HCT116 (cell line): ENCODE results near the gene DNM2. TPM values are rescaled to one million over a fixed set of nuclear protein-coding genes. Genes with fewer than 3 reads are reported as not detected.
A peak's percentile ranks its signal among the peaks of the same experiment; 100 is the strongest.
"Not testable (repeated sequence)": the region's sequence is repeated elsewhere in the genome, so short reads cannot be mapped to it uniquely, and the experiment has no call there.

ENCODE experiments used
- ATAC-seq: fragments of 200-7000 bp; cut with Tn5 transposase; 2 replicates; pipeline ENCODE4 v1.9.1; 2020; ENCODE audit warnings: mild to moderate bottlenecking, moderate library complexity
- BruUV-seq: library from RNA; stranded (reverse); fragments of 400-500 nt; replicated peaks from 2 replicates; lab custom pipeline; 2021; lab: Mats Ljungman, UMichigan
- CTCF ChIA-PET: fragments of 300-600 bp; sonication (Branson Sonifier 250); formaldehyde crosslinking; loops from one replicate; lab custom pipeline; 2021; ENCODE audit warnings: antibody characterized with exemption; lab: Charles Lee
- POLR2A ChIA-PET: fragments of 300-600, 350-600 bp; sonication (Branson Sonifier 250); formaldehyde crosslinking; loops from one replicate; lab custom pipeline; 2021; ENCODE audit warnings: antibody characterized with exemption; lab: Charles Lee
- RAD21 ChIA-PET, 2 experiments: fragments of 300-600 bp; sonication (Branson Sonifier 250); formaldehyde crosslinking; loops; one replicate each; lab custom pipeline; 2023; ENCODE audit warnings: low total read pairs in 2 of 2; ENCODE audit not compliant: uncharacterized antibody in 2 of 2, unreplicated experiment in 2 of 2, low non-redundant PET in 1 of 2; lab: Charles Lee
- DNase-seq: peaks from one replicate; pipeline ENCODE4 v3.0.0-alpha.2; 2010; ENCODE audit warnings: low read depth, low spot score
- H2AFZ ChIP-seq: fragments of 200-600 bp; shearing (Covaris generic), sonication (generic); 2 replicates; pipeline ENCODE4 v1.6.1; 2017; ENCODE audit warnings: low read depth, mixed run types, mixed read lengths, antibody characterized with exemption, low read length; ENCODE audit not compliant: poor library complexity, severe bottlenecking
- H3K27ac ChIP-seq: 2 replicates; pipeline ENCODE4 v1.5.1; 2012; ENCODE audit warnings: low read depth, low read length
- H3K27me3 ChIP-seq: fragments of 200-600 bp; sonication (generic); 2 replicates; pipeline ENCODE4 v1.6.1; 2016; ENCODE audit warnings: mixed run types, low read length, mixed read lengths; ENCODE audit not compliant: insufficient read depth
- H3K36me3 ChIP-seq, 2 experiments: fragments of 200-500 bp in 1 of 2; fragments of 200-600 bp in 1 of 2; sonication (Bioruptor generic) in 1 of 2; sonication (generic) in 1 of 2; 2 replicates each; pipeline versions ENCODE4 v1.5.1 to v1.6.1; 2014 to 2016; ENCODE audit warnings: low read length in 2 of 2, inconsistent platforms in 1 of 2, mixed read lengths in 1 of 2, mixed run types in 1 of 2; ENCODE audit not compliant: insufficient read depth in 2 of 2, control insufficient read depth in 1 of 2
- H3K4me1 ChIP-seq, 2 experiments: fragments of 200-600 bp in 1 of 2; sonication (generic) in 1 of 2; 2 replicates each; pipeline versions ENCODE4 v1.5.1 to v1.6.1; 2012 to 2017; ENCODE audit warnings: low read length in 2 of 2, inconsistent platforms in 1 of 2, mild to moderate bottlenecking in 1 of 2, mixed read lengths in 1 of 2, mixed run types in 1 of 2, moderate library complexity in 1 of 2; ENCODE audit not compliant: insufficient read depth in 2 of 2, control insufficient read depth in 1 of 2
- H3K4me2 ChIP-seq: fragments of 200-600 bp; sonication (generic); 2 replicates; pipeline ENCODE4 v1.6.1; 2017; ENCODE audit warnings: mixed run types, low read length, mixed read lengths
- H3K4me3 ChIP-seq, 2 experiments: fragments of 200-600 bp in 1 of 2; sonication (generic) in 1 of 2; replicated peaks in 1 of 2; 2 replicates each; pipeline ENCODE4 v1.5.1; 2011 to 2016; ENCODE audit warnings: low read length in 2 of 2, control low read depth in 1 of 2, low read depth in 1 of 2, mild to moderate bottlenecking in 1 of 2, mixed read lengths in 1 of 2, mixed run types in 1 of 2
- H3K79me2 ChIP-seq: fragments of 200-600 bp; sonication (generic); 2 replicates; pipeline ENCODE4 v1.6.1; 2017; ENCODE audit warnings: mild to moderate bottlenecking, mixed run types, low read length, moderate library complexity, mixed read lengths; ENCODE audit not compliant: insufficient read depth
- H3K9ac ChIP-seq: fragments of 200-600 bp; sonication (generic); 2 replicates; pipeline ENCODE4 v1.6.1; 2016; ENCODE audit warnings: low read length, mixed read lengths
- H3K9me2 ChIP-seq: fragments of 200-600 bp; sonication (generic), shearing (Covaris generic); 2 replicates; pipeline ENCODE4 v1.6.1; 2017; ENCODE audit warnings: mixed run types, mild to moderate bottlenecking, moderate library complexity; ENCODE audit not compliant: insufficient read depth
- H3K9me3 ChIP-seq, 2 experiments: fragments of 200-500 bp in 1 of 2; fragments of 200-600 bp in 1 of 2; sonication (Bioruptor generic) in 1 of 2; sonication (generic) in 1 of 2; 2 replicates each; pipeline ENCODE4 v1.6.1; 2014 to 2017; ENCODE audit warnings: low read length in 2 of 2, mixed read lengths in 2 of 2, inconsistent platforms in 1 of 2, low read depth in 1 of 2, mild to moderate bottlenecking in 1 of 2, mixed run types in 1 of 2, moderate library complexity in 1 of 2; ENCODE audit not compliant: control insufficient read depth in 1 of 2, insufficient read depth in 1 of 2
- H4K20me1 ChIP-seq: fragments of 200-600 bp; sonication (generic), shearing (Covaris generic); 2 replicates; pipeline ENCODE4 v1.6.1; 2017; ENCODE audit warnings: mixed run types, mild to moderate bottlenecking, moderate library complexity; ENCODE audit not compliant: insufficient read depth
- ELF1 ChIP-seq: IDR thresholded peaks from 2 replicates; pipeline ENCODE4 v1.6.1; 2012; ENCODE audit warnings: low read depth, borderline replicate concordance
- EZH2 ChIP-seq: fragments of 200-600 bp; sonication (generic); IDR thresholded peaks from 2 replicates; pipeline ENCODE4 v1.6.1; 2017; ENCODE audit warnings: antibody characterized with exemption, mixed run types
- RAD21 ChIP-seq: IDR thresholded peaks from 2 replicates; pipeline ENCODE4 v1.6.1; 2012; ENCODE audit warnings: low read depth, mild to moderate bottlenecking
- YY1 ChIP-seq: IDR thresholded peaks from 2 replicates; pipeline ENCODE4 v1.6.1; 2011; ENCODE audit warnings: low read length, low read depth, moderate library complexity, mild to moderate bottlenecking; ENCODE audit not compliant: insufficient replicate concordance; ENCODE audit errors: extremely low read depth
- ZFX ChIP-seq: fragments of 450-650 bp; IDR thresholded peaks from 2 replicates; pipeline ENCODE4 v1.6.1; 2017
- intact Hi-C: fragments of 100-400 bp; cut with micrococcal nuclease; formaldehyde crosslinking; loops from 2 replicates; pipeline ENCODE4 v1.10.0; 2022
- total RNA-seq: library from RNA; stranded (reverse); gene quantifications from one replicate; pipeline ENCODE4 v1.2.1, GENCODE V29; 2021; ENCODE audit not compliant: unreplicated experiment
- TF ChIP-seq, protein P1 (sequence below): IDR thresholded peaks from 2 replicates; pipeline ENCODE4 v1.6.1; 2012
- TF ChIP-seq, protein P2 (sequence below), 3 experiments: fragments of 200-600 bp in 1 of 3; sonication (generic) in 1 of 3; IDR thresholded peaks in 2 of 3; conservative IDR thresholded peaks in 1 of 3; 2 replicates each; pipeline ENCODE4 v1.5.1; 2012 to 2017; ENCODE audit warnings: low read depth in 2 of 3, low read length in 2 of 3, antibody characterized with exemption in 1 of 3, borderline replicate concordance in 1 of 3, control low read depth in 1 of 3, mild to moderate bottlenecking in 1 of 3, mixed read lengths in 1 of 3, mixed run types in 1 of 3, moderate library complexity in 1 of 3; ENCODE audit not compliant: insufficient read depth in 1 of 3

The DNM2 gene
- total RNA-seq, 1 experiment from 2014 or later: 183 TPM

DNA sequence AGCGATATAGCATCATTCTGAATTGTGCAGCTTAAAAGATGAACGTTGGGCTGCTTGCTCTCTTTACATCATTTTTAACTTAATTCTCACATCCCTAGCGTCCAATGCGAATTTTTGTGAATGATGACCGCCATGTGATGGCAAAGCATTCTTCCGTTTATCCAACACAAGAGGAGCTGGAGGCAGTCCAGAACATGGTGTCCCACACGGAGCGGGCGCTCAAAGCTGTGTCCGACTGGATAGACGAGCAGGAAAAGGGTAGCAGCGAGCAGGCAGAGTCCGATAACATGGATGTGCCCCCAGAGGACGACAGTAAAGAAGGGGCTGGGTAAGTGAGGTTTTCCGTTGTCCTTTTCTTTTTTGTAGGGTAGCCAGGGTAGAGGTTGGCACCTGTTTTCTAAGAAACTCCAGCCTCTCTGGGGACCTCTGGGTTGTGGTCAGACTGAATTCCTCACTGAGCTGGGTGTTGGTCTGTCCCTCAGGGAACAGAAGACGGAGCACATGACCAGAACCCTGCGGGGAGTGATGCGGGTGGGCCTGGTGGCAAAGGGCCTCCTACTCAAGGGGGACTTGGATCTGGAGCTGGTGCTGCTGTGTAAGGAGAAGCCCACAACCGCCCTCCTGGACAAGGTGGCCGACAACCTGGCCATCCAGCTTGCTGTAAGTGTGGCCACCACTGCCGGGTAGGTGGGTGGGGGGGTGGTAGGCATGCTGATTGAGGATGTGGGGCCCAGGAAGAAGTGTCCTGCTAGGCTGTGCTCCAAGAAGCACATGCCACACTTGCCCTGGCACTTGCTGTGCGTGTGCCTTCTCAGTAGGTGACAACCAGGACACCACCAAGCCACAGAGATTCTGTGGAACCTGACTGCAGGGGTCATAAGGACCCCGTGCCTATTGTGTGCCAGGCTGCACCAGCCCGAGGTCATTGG lies 46.7 kb upstream of the DNM2 start:
- Histone ChIP-seq H3K9me2 (no peaks in the 10 kb centered on the region), H3K36me3 (peaks cover 26 to 49% of the 10 kb centered on the region in 2 experiments), H3K4me2 (no peak overlapping the region), H3K4me1 (no peaks in the 10 kb centered on the region), H2AFZ (no peak overlapping the region), H3K9me3 (no peaks in the 10 kb centered on the region), H3K4me3 (no peak overlapping the region), H3K79me2 (peaks cover 100% of the 10 kb centered on the region), H3K27ac (peak overlapping the region; percentile 29; the same call in 1 of the 2 replicates), H3K27me3 (no peaks in the 10 kb centered on the region), H4K20me1 (peaks cover 33% of the 10 kb centered on the region; the same call in 1 of the 2 replicates), H3K9ac (no peak overlapping the region)
- ChIA-PET POLR2A (no interaction called here), RAD21 (interaction anchor here in 1 of 2 experiments (0.6 kb wide), 1 partner anchor 246 kb away, joined by 3 read pairs; no protein-coding TSS in a partner anchor), CTCF (no interaction called here)
- ATAC-seq (no peak), DNase-seq (no peak)
- intact Hi-C loops: no loop called here
- TF ChIP-seq ELF1 (no peak), EZH2 (no peak), ZFX (no peak), RAD21 (no peak), YY1 (no peak)
- TF ChIP-seq, protein P1, sequence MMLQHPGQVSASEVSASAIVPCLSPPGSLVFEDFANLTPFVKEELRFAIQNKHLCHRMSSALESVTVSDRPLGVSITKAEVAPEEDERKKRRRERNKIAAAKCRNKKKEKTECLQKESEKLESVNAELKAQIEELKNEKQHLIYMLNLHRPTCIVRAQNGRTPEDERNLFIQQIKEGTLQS: no peak
- TF ChIP-seq, protein P2, sequence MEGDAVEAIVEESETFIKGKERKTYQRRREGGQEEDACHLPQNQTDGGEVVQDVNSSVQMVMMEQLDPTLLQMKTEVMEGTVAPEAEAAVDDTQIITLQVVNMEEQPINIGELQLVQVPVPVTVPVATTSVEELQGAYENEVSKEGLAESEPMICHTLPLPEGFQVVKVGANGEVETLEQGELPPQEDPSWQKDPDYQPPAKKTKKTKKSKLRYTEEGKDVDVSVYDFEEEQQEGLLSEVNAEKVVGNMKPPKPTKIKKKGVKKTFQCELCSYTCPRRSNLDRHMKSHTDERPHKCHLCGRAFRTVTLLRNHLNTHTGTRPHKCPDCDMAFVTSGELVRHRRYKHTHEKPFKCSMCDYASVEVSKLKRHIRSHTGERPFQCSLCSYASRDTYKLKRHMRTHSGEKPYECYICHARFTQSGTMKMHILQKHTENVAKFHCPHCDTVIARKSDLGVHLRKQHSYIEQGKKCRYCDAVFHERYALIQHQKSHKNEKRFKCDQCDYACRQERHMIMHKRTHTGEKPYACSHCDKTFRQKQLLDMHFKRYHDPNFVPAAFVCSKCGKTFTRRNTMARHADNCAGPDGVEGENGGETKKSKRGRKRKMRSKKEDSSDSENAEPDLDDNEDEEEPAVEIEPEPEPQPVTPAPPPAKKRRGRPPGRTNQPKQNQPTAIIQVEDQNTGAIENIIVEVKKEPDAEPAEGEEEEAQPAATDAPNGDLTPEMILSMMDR (IDR thresholded peaks at IDR 0.05 in 2 of 3, conservative IDR thresholded peaks at IDR 0.05 in 1 of 3; ENCODE audit: borderline replicate concordance in 1 of 3, insufficient read depth in 1 of 3, low read depth in 2 of 3, low read length in 2 of 3): no peak
- TSS peak; percentile 33 for BruUV-seq

DNA sequence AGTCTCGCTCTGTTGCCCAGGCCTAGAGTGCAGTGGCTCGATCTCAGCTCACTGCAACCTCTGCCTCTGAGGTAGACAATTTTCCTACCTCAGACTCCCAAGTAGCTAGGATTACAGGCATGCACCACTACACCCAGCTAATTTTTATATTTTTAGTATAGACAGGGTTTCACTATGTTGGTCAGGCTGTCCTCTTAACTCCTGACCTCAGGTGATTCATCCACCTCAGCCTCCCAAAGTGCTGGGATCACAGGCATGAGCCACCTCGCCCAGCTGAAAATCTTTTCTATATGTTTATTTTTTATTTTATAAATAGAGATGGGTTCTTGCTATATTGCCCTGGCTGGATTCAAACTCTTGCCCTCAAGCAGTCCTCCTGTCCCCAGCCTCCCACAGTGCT lies 46.0 kb upstream of the DNM2 start:
- H3K27me3 ChIP-seq, intact Hi-C loops, H3K27ac ChIP-seq, BruUV-seq, H3K4me2 ChIP-seq, H3K9me3 ChIP-seq, CTCF ChIA-PET, H3K4me3 ChIP-seq, POLR2A ChIA-PET, ATAC-seq, H2AFZ ChIP-seq, DNase-seq, H3K4me1 ChIP-seq, H3K9me2 ChIP-seq, H3K9ac ChIP-seq: not testable (repeated sequence)
- RAD21 ChIA-PET: interaction anchor here in 1 of 2 experiments (0.6 kb wide), 1 partner anchor 247 kb away, joined by 3 read pairs; no protein-coding TSS in a partner anchor
- Histone ChIP-seq H4K20me1 (peaks cover 26% of the 10 kb centered on the region; the same call in 1 of the 2 replicates), H3K36me3 (peaks cover 26 to 45% of the 10 kb centered on the region in 2 experiments), H3K79me2 (peaks cover 97% of the 10 kb centered on the region)

DNA sequence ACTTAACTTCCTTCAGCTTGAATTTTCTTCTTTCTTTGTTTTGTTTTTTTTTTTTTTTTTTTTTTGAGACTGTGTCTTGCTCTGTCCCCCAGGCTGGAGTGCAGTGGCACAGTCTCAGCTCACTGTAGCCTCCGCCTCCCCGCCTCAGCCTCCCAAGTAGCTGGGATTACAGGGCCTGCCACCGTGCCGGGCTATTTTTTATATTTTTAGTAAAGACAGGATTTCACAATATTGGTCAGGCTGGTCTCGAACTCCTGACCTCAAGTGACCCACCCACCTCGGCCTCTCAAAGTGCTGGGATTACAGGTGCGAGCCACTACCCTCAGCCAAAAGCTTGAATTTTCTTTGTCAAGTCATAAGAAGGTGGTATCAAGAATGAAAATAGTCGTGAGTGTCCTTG lies 42.7 kb upstream of the DNM2 start:
- H3K9ac ChIP-seq, H3K4me3 ChIP-seq, BruUV-seq, H3K27me3 ChIP-seq, DNase-seq, POLR2A ChIA-PET, H3K4me2 ChIP-seq, intact Hi-C loops, ATAC-seq, H3K27ac ChIP-seq, H3K9me2 ChIP-seq, H2AFZ ChIP-seq, H3K9me3 ChIP-seq, RAD21 ChIA-PET, H3K4me1 ChIP-seq: not testable (repeated sequence)
- CTCF ChIA-PET: interaction anchor here (0.8 kb wide), 1 partner anchor 24 kb away, joined by 3 read pairs; no protein-coding TSS in a partner anchor
- Histone ChIP-seq H3K79me2 (peaks cover 97% of the 10 kb centered on the region), H3K36me3 (peaks cover 56 to 74% of the 10 kb centered on the region in 2 experiments), H4K20me1 (peaks cover 20% of the 10 kb centered on the region; the same call in 1 of the 2 replicates)
